ENCODE data around the gene SAMD8. TPM values are rescaled to one million over a fixed set of nuclear protein-coding genes. Genes with fewer than 3 reads are reported as not detected.

The SAMD8 gene
- total RNA-seq, 1 donor = 28.5 TPM

GRCh38 chr10:75074711-75075445 lies 36.6 kb upstream of the SAMD8 start:
- no peak for DNase-seq (ENCODE audit: low read depth)
- no peak overlapping the region for H3K4me3 ChIP-seq (ENCODE audit: low read depth, low read length)
- TF ChIP-seq CTCF (IDR thresholded peaks at IDR 0.05; ENCODE audit: insufficient read depth, low read depth, low read length) = no peak

GRCh38 chr10:75076348-75076747 lies 35.1 kb upstream of the SAMD8 start:
- no peak overlapping the region for H3K4me3 ChIP-seq (ENCODE audit: low read depth, low read length)
- no peak for DNase-seq (ENCODE audit: low read depth)
- no peak for TF ChIP-seq CTCF (IDR thresholded peaks at IDR 0.05; ENCODE audit: insufficient read depth, low read depth, low read length)

GRCh38 chr10:75079436-75080083 lies 31.9 kb upstream of the SAMD8 start:
- no peak overlapping the region for H3K4me3 ChIP-seq (ENCODE audit: low read depth, low read length)
- TF ChIP-seq CTCF (IDR thresholded peaks at IDR 0.05; ENCODE audit: insufficient read depth, low read depth, low read length) = no peak
- DNase-seq (ENCODE audit: low read depth) = no peak

GRCh38 chr10:75080554-75080953 lies 30.9 kb upstream of the SAMD8 start:
- DNase-seq (ENCODE audit: low read depth) = no peak
- TF ChIP-seq CTCF (IDR thresholded peaks at IDR 0.05; ENCODE audit: insufficient read depth, low read depth, low read length) = no peak
- no peak overlapping the region for H3K4me3 ChIP-seq (ENCODE audit: low read depth, low read length)

- no peak for DNase-seq (ENCODE audit: low read depth)
- TF ChIP-seq CTCF (IDR thresholded peaks at IDR 0.05; ENCODE audit: insufficient read depth, low read depth, low read length) = no peak
- H3K4me3 ChIP-seq (ENCODE audit: low read depth, low read length) = no peak overlapping the region
These were observed 30.1 kb upstream of the SAMD8 start for GRCh38 chr10:75081379-75081778.

GRCh38 chr10:75083972-75084833 lies 27.3 kb upstream of the SAMD8 start:
- no peak for TF ChIP-seq CTCF (IDR thresholded peaks at IDR 0.05; ENCODE audit: insufficient read depth, low read depth, low read length)
- no peak overlapping the region for H3K4me3 ChIP-seq (ENCODE audit: low read depth, low read length)
- peak; percentile 26 for DNase-seq (ENCODE audit: low read depth)

All from fibroblast of villous mesenchyme (primary cell).